HepG2 (cell line): ENCODE measurements around the gene TATDN3. TPM values are rescaled to one million over a fixed set of nuclear protein-coding genes. Genes with fewer than 3 reads are reported as not detected.

ENCODE experiments used
- ASH2L ChIP-seq: fragments of 300-600, 200-600 bp; sonication (generic); IDR thresholded peaks from 2 replicates; pipeline ENCODE4 v1.7.0; 2017; ENCODE audit warnings: low read depth, mild to moderate bottlenecking, moderate library complexity, mixed read lengths, low read length; ENCODE audit not compliant: insufficient read length
- HDAC2 ChIP-seq: sonication (generic); formaldehyde crosslinking; IDR thresholded peaks from 2 replicates; pipeline ENCODE4 v1.4.0; 2020; ENCODE audit warnings: missing genetic modification reagents
- RCOR2 ChIP-seq: IDR thresholded peaks from 2 replicates; pipeline ENCODE4 v1.6.1; 2016; ENCODE audit warnings: missing biosample characterization, missing genetic modification reagents
- SAP130 ChIP-seq: IDR thresholded peaks from 2 replicates; pipeline ENCODE4 v1.6.1; 2016; ENCODE audit warnings: low read depth
- SOX13 ChIP-seq, 3 experiments: fragments of 450-650 bp in 1 of 3; sonication (generic) in 1 of 3; formaldehyde crosslinking in 1 of 3; IDR thresholded peaks in 2 of 3; conservative IDR thresholded peaks in 1 of 3; 2 replicates each; pipeline versions ENCODE4 v1.5.0 to v1.6.1; 2016 to 2020; ENCODE audit warnings: antibody characterized with exemption in 1 of 3, mild to moderate bottlenecking in 1 of 3, missing compliant biosample characterization in 1 of 3, missing genetic modification reagents in 1 of 3, moderate library complexity in 1 of 3
- ZNF160 ChIP-seq: sonication (generic); formaldehyde crosslinking; IDR thresholded peaks from 2 replicates; pipeline ENCODE4 v1.8.0; 2022; ENCODE audit warnings: mild to moderate bottlenecking, inconsistent platforms, missing genetic modification reagents
- ZNF556 ChIP-seq: sonication (generic); formaldehyde crosslinking; IDR thresholded peaks from 2 replicates; pipeline ENCODE4 v1.4.0; 2020; ENCODE audit warnings: mild to moderate bottlenecking, missing genetic modification reagents, borderline replicate concordance
- polyA plus RNA-seq, 8 experiments: library from polyadenylated mRNA; depleted of rRNA in 3 of 8; stranded (reverse) in 7 of 8; unstranded in 1 of 8; fragments of >200 nt; fragmentation: Illumina TruSeq in 4 of 8; extraction: Trizol in 4 of 8; gene quantifications; 2 replicates each; pipeline versions ENCODE4 v1.2.1 to v1.2.3, GENCODE V29; 2011 to 2016; ENCODE audit warnings: low read depth in 4 of 8, missing spikeins in 1 of 8, mixed read lengths in 1 of 8; ENCODE audit not compliant: insufficient read depth in 1 of 8
- total RNA-seq, 5 experiments: library from RNA; depleted of rRNA; stranded (reverse); fragments of >200 nt; fragmentation: Illumina TruSeq; extraction: Trizol; gene quantifications; 2 replicates each; pipeline ENCODE4 v1.2.3, GENCODE V29; 2016; ENCODE audit warnings: low read depth in 1 of 5
- TF ChIP-seq, protein P1 (sequence below): sonication (generic); formaldehyde crosslinking; IDR thresholded peaks from 2 replicates; pipeline ENCODE4 v1.8.1; 2022; ENCODE audit warnings: low read depth, mild to moderate bottlenecking, missing genetic modification reagents
- TF ChIP-seq, protein P2 (sequence below): sonication (generic); formaldehyde crosslinking; conservative IDR thresholded peaks from 2 replicates; pipeline ENCODE4 v1.4.0; 2020; ENCODE audit warnings: mild to moderate bottlenecking, missing genetic modification reagents, moderate library complexity
- TF ChIP-seq, protein P3 (sequence below): IDR thresholded peaks from 2 replicates; pipeline ENCODE4 v1.4.0; 2020; ENCODE audit warnings: mild to moderate bottlenecking, missing genetic modification reagents
- TF ChIP-seq, protein P4 (sequence below): sonication (generic); formaldehyde crosslinking; IDR thresholded peaks from 2 replicates; pipeline ENCODE4 v1.4.0; 2020; ENCODE audit warnings: missing genetic modification reagents

TATDN3 gene
- total and polyA plus RNA-seq, 2 of the 13 experiments (the other 11 are each of a cell fraction or from before 2014, with no cell fraction given), result 7.3 to 8.6 TPM

DNA sequence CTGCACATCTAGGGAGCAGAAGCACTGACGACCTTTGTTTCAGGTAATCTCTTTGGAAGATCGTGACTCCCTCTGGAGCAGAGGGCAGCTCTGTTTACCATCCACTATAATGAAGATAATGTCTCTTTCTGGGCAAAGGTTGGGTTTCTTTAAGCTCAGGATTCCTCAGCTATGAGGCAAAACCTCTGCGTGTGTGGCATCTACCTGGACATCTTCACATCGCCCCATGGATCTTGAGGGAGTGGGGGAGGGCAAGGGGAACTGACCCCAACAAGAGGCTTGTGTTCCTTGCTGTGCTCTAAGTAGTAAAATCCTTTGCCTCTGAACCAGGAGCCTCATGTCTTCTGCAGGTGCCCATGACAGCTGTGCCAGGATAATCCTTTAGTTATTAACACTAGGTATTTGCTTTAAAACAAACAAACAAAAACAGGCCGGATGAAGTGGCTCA lies 36.2 kb downstream of the TATDN3 start (continued):
- TF ChIP-seq SOX13 (IDR thresholded peaks at IDR 0.05) (no peak), SOX13 (CRISPR knock-in tag; conservative IDR thresholded peaks at IDR 0.05 in 1 of 2, IDR thresholded peaks at IDR 0.05 in 1 of 2) (peak in 1 of 2 experiments; percentile 84; a peak in 2 of 4 replicates), RCOR2 (CRISPR knock-in tag) (peak; percentile 38; the same call in 1 of the 2 replicates), ZNF556 (CRISPR knock-in tag) (peak; percentile 18; the same call in 1 of the 2 replicates), ZNF160 (CRISPR knock-in tag) (peak; percentile 58; the same call in 1 of the 2 replicates), ASH2L (peak; percentile 61), SAP130 (CRISPR knock-in tag) (peak; percentile 62), HDAC2 (CRISPR knock-in tag) (peak; percentile 86)
- TF ChIP-seq, protein P1, sequence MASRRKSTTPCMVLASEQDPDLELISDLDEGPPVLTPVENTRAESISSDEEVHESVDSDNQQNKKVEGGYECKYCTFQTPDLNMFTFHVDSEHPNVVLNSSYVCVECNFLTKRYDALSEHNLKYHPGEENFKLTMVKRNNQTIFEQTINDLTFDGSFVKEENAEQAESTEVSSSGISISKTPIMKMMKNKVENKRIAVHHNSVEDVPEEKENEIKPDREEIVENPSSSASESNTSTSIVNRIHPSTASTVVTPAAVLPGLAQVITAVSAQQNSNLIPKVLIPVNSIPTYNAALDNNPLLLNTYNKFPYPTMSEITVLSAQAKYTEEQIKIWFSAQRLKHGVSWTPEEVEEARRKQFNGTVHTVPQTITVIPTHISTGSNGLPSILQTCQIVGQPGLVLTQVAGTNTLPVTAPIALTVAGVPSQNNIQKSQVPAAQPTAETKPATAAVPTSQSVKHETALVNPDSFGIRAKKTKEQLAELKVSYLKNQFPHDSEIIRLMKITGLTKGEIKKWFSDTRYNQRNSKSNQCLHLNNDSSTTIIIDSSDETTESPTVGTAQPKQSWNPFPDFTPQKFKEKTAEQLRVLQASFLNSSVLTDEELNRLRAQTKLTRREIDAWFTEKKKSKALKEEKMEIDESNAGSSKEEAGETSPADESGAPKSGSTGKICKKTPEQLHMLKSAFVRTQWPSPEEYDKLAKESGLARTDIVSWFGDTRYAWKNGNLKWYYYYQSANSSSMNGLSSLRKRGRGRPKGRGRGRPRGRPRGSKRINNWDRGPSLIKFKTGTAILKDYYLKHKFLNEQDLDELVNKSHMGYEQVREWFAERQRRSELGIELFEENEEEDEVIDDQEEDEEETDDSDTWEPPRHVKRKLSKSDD (CRISPR knock-in tag), result no peak
- TF ChIP-seq, protein P2, sequence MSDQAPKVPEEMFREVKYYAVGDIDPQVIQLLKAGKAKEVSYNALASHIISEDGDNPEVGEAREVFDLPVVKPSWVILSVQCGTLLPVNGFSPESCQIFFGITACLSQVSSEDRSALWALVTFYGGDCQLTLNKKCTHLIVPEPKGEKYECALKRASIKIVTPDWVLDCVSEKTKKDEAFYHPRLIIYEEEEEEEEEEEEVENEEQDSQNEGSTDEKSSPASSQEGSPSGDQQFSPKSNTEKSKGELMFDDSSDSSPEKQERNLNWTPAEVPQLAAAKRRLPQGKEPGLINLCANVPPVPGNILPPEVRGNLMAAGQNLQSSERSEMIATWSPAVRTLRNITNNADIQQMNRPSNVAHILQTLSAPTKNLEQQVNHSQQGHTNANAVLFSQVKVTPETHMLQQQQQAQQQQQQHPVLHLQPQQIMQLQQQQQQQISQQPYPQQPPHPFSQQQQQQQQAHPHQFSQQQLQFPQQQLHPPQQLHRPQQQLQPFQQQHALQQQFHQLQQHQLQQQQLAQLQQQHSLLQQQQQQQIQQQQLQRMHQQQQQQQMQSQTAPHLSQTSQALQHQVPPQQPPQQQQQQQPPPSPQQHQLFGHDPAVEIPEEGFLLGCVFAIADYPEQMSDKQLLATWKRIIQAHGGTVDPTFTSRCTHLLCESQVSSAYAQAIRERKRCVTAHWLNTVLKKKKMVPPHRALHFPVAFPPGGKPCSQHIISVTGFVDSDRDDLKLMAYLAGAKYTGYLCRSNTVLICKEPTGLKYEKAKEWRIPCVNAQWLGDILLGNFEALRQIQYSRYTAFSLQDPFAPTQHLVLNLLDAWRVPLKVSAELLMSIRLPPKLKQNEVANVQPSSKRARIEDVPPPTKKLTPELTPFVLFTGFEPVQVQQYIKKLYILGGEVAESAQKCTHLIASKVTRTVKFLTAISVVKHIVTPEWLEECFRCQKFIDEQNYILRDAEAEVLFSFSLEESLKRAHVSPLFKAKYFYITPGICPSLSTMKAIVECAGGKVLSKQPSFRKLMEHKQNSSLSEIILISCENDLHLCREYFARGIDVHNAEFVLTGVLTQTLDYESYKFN (CRISPR knock-in tag), result peak; percentile 93
- TF ChIP-seq, protein P3, sequence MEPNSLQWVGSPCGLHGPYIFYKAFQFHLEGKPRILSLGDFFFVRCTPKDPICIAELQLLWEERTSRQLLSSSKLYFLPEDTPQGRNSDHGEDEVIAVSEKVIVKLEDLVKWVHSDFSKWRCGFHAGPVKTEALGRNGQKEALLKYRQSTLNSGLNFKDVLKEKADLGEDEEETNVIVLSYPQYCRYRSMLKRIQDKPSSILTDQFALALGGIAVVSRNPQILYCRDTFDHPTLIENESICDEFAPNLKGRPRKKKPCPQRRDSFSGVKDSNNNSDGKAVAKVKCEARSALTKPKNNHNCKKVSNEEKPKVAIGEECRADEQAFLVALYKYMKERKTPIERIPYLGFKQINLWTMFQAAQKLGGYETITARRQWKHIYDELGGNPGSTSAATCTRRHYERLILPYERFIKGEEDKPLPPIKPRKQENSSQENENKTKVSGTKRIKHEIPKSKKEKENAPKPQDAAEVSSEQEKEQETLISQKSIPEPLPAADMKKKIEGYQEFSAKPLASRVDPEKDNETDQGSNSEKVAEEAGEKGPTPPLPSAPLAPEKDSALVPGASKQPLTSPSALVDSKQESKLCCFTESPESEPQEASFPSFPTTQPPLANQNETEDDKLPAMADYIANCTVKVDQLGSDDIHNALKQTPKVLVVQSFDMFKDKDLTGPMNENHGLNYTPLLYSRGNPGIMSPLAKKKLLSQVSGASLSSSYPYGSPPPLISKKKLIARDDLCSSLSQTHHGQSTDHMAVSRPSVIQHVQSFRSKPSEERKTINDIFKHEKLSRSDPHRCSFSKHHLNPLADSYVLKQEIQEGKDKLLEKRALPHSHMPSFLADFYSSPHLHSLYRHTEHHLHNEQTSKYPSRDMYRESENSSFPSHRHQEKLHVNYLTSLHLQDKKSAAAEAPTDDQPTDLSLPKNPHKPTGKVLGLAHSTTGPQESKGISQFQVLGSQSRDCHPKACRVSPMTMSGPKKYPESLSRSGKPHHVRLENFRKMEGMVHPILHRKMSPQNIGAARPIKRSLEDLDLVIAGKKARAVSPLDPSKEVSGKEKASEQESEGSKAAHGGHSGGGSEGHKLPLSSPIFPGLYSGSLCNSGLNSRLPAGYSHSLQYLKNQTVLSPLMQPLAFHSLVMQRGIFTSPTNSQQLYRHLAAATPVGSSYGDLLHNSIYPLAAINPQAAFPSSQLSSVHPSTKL (CRISPR knock-in tag), result peak; percentile 87
- TF ChIP-seq, protein P4, sequence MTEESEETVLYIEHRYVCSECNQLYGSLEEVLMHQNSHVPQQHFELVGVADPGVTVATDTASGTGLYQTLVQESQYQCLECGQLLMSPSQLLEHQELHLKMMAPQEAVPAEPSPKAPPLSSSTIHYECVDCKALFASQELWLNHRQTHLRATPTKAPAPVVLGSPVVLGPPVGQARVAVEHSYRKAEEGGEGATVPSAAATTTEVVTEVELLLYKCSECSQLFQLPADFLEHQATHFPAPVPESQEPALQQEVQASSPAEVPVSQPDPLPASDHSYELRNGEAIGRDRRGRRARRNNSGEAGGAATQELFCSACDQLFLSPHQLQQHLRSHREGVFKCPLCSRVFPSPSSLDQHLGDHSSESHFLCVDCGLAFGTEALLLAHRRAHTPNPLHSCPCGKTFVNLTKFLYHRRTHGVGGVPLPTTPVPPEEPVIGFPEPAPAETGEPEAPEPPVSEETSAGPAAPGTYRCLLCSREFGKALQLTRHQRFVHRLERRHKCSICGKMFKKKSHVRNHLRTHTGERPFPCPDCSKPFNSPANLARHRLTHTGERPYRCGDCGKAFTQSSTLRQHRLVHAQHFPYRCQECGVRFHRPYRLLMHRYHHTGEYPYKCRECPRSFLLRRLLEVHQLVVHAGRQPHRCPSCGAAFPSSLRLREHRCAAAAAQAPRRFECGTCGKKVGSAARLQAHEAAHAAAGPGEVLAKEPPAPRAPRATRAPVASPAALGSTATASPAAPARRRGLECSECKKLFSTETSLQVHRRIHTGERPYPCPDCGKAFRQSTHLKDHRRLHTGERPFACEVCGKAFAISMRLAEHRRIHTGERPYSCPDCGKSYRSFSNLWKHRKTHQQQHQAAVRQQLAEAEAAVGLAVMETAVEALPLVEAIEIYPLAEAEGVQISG (CRISPR knock-in tag), result peak; percentile 42; the same call in 1 of the 2 replicates
